Spleen (tissue), 7 donors: ENCODE results near the gene CACNA2D3.

Experiments used
- POLR2A ChIP-seq, 3 donors: fragments of 450-650 bp; IDR thresholded peaks; one replicate each; pipeline ENCODE4 v1.5.1; 2017; ENCODE audit warnings: antibody characterized with exemption in 3 of 3, mild to moderate bottlenecking in 1 of 3
- TF ChIP-seq, protein P1 (sequence below), 11 experiments: fragments of 200-600 bp in 7 of 11; fragments of 450-650 bp in 4 of 11; sonication (generic) in 4 of 11; IDR thresholded peaks in 8 of 11; conservative IDR thresholded peaks in 3 of 11; 1 replicate in 7 of 11; 2 replicates in 4 of 11; pipeline versions ENCODE4 v1.4.0 to v1.8.0; 2016 to 2021; ENCODE audit warnings: antibody characterized with exemption in 11 of 11, inconsistent platforms in 4 of 11, mild to moderate bottlenecking in 1 of 11
- donor health status: DM: no; HTN: no; CAD: no; lungs with moderate emphysema.
- donor health status: DM: no; HTN: no; CAD: no.
- donor health status: DM: no; HTN: no; CAD: no.

DNA sequence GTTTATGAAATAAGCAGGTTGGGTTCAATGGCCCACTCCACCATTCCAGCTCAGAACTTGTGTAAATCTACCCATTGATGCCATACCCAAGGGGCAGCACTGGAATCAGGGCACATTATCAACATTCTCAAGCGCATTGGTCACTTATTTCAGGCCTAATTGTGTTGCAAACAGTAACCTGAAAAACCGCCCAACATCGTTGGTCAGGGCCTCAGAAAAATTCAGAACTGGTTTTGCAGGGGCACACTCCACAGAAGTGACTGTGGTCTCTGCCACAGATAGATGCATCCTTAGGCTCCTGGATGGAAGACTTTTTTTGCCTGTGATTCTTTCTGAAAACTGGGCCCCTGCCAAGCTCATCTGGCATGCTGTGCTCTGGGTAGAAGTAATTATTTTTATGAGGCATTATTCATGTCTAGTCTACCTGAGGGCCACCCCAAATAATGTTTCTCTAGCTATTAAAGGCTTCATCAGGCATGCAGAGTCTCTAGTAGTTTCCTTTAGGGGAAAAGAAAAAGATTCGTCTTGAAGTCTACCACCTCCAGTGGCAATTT lies 827.2 kb downstream of the CACNA2D3 start:
- TF ChIP-seq POLR2A (IDR thresholded peaks at IDR 0.05) = no peak
- TF ChIP-seq, protein P1, sequence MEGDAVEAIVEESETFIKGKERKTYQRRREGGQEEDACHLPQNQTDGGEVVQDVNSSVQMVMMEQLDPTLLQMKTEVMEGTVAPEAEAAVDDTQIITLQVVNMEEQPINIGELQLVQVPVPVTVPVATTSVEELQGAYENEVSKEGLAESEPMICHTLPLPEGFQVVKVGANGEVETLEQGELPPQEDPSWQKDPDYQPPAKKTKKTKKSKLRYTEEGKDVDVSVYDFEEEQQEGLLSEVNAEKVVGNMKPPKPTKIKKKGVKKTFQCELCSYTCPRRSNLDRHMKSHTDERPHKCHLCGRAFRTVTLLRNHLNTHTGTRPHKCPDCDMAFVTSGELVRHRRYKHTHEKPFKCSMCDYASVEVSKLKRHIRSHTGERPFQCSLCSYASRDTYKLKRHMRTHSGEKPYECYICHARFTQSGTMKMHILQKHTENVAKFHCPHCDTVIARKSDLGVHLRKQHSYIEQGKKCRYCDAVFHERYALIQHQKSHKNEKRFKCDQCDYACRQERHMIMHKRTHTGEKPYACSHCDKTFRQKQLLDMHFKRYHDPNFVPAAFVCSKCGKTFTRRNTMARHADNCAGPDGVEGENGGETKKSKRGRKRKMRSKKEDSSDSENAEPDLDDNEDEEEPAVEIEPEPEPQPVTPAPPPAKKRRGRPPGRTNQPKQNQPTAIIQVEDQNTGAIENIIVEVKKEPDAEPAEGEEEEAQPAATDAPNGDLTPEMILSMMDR (IDR thresholded peaks at IDR 0.05 in 8 of 11, conservative IDR thresholded peaks at IDR 0.05 in 3 of 11) = no peak
